ENCODE measurements around the gene TIPRL. TPM values are rescaled to one million over a fixed set of nuclear protein-coding genes. Genes with fewer than 3 reads are reported as not detected.

Gene TIPRL
- total and polyA plus RNA-seq, 9 of the 15 experiments (the other 6 are each of a cell fraction or from before 2014, with no cell fraction given): 41.4 to 90.2 (median 69.9) TPM

GRCh38 chr1:168179438-168180147 lies 831 bp downstream of the TIPRL start (continued):
- TF ChIP-seq ZNF12 (CRISPR knock-in tag; IDR thresholded peaks at IDR 0.05) (0 out of 2 replicates have a peak, but pooled peaks have one; percentile 17), ZNF584 (CRISPR knock-in tag; IDR thresholded peaks at IDR 0.05; ENCODE audit: low read depth) (0 out of 2 replicates have a peak, but pooled peaks have one; percentile 16), ZNF146 (CRISPR knock-in tag; IDR thresholded peaks at IDR 0.05; ENCODE audit: unreplicated experiment) (no peak), TEAD2 (tag; IDR thresholded peaks at IDR 0.05) (no peak), ZNF282 (CRISPR knock-in tag; IDR thresholded peaks at IDR 0.05) (no peak), ATF7 (IDR thresholded peaks at IDR 0.05) (no peak), AFF4 (CRISPR knock-in tag; IDR thresholded peaks at IDR 0.05) (peak; percentile 75; the same call in 1 of the 2 replicates), BRCA1 (IDR thresholded peaks at IDR 0.05) (no peak), BRCA1 (CRISPR knock-in tag; IDR thresholded peaks at IDR 0.05) (no peak), ZNF444 (CRISPR knock-in tag; IDR thresholded peaks at IDR 0.05) (no peak), ARID3B (CRISPR knock-in tag; IDR thresholded peaks at IDR 0.05; ENCODE audit: borderline replicate concordance) (no peak)
